ENCODE results near the gene FBH1.

DNA sequence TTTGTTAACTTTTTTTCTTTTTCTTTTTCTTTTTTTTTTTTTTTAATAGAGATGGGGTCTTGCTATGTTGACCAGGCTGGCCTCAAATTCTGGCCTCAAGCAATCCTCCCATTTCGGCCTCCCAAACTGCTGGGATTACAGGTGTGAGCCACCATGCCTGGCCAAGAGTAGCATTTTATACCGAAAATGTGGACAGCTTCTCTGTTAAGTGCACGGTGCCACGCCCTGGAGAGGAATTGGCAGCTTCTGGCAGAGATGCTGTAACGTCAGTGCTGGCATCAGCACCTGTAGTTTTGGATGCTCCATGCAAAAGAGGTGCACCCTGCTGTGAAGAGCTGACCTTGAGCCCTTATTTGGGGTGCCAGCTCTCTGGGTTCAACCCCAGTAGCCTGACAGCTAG lies 69.1 kb downstream of the FBH1 start:
- TF ChIP-seq CREB1 (CRISPR knock-in tag; IDR thresholded peaks at IDR 0.05; ENCODE audit: low read depth), result no peak
- TF ChIP-seq, protein P1, sequence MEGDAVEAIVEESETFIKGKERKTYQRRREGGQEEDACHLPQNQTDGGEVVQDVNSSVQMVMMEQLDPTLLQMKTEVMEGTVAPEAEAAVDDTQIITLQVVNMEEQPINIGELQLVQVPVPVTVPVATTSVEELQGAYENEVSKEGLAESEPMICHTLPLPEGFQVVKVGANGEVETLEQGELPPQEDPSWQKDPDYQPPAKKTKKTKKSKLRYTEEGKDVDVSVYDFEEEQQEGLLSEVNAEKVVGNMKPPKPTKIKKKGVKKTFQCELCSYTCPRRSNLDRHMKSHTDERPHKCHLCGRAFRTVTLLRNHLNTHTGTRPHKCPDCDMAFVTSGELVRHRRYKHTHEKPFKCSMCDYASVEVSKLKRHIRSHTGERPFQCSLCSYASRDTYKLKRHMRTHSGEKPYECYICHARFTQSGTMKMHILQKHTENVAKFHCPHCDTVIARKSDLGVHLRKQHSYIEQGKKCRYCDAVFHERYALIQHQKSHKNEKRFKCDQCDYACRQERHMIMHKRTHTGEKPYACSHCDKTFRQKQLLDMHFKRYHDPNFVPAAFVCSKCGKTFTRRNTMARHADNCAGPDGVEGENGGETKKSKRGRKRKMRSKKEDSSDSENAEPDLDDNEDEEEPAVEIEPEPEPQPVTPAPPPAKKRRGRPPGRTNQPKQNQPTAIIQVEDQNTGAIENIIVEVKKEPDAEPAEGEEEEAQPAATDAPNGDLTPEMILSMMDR (conservative IDR thresholded peaks at IDR 0.05; ENCODE audit: low read depth in 2 of 2), result no peak
- TF ChIP-seq EZH2 (IDR thresholded peaks at IDR 0.05; ENCODE audit: low read depth, unreplicated experiment), result no peak
